GM12891 (cell line): Measurements from ENCODE around the gene PROCR.

ENCODE experiments used
- PAX5 ChIP-seq: IDR thresholded peaks from 2 replicates; pipeline ENCODE4 v1.6.1; 2011; ENCODE audit warnings: low read length, moderate library complexity, mild to moderate bottlenecking; ENCODE audit not compliant: insufficient read depth, severe bottlenecking
- POLR2A ChIP-seq: IDR thresholded peaks from 2 replicates; pipeline ENCODE4 v1.6.1; 2011; ENCODE audit warnings: low read depth, low read length, control low read depth
- POLR2AphosphoS5 ChIP-seq: IDR thresholded peaks from 2 replicates; pipeline ENCODE4 v1.6.1; 2011; ENCODE audit warnings: low read depth, low read length, control low read depth
- POU2F2 ChIP-seq: IDR thresholded peaks from 2 replicates; pipeline ENCODE4 v1.6.1; 2011; ENCODE audit warnings: low read depth, mild to moderate bottlenecking, control low read depth, low read length, moderate library complexity
- TAF1 ChIP-seq: IDR thresholded peaks from 2 replicates; pipeline ENCODE4 v1.6.1; 2011; ENCODE audit warnings: low read depth, low read length, control low read depth

- TF ChIP-seq TAF1 (no peak), POLR2AphosphoS5 (no peak), POLR2A (no peak), POU2F2 (no peak), PAX5 (no peak)
Observed at GRCh38 chr20:35131934-35132333, 39.9 kb upstream of the PROCR start.
